WI38 (cell line): ENCODE results near the gene SLC27A3.

Experiments
- H3K4me3 ChIP-seq: 2 replicates; pipeline ENCODE4 v1.5.1; 2011; ENCODE audit warnings: low read depth, mild to moderate bottlenecking, control low read depth, low read length
- TF ChIP-seq, protein P1 (sequence below): IDR thresholded peaks from 2 replicates; pipeline ENCODE4 v1.5.1; 2012; ENCODE audit warnings: low read depth, mild to moderate bottlenecking, control low read depth, low read length

Gene SLC27A3

DNA sequence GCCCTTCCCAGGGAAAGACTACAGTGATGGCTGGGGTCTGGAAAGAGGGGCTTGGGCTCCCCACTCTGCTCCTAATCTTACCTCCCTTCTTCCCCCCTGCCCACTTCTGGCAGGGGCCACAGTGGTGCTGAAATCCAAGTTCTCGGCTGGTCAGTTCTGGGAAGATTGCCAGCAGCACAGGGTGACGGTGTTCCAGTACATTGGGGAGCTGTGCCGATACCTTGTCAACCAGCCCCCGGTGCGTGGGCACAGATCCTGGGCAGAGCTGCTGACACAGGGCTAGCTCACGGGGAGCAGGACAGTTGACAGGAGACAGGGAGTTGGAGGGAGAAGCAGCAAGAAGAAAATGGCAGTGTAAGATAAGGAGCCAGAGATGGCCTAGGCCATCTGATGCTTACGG lies 2.4 kb downstream of the SLC27A3 start:
- H3K4me3 ChIP-seq: no peak overlapping the region
- TF ChIP-seq, protein P1, sequence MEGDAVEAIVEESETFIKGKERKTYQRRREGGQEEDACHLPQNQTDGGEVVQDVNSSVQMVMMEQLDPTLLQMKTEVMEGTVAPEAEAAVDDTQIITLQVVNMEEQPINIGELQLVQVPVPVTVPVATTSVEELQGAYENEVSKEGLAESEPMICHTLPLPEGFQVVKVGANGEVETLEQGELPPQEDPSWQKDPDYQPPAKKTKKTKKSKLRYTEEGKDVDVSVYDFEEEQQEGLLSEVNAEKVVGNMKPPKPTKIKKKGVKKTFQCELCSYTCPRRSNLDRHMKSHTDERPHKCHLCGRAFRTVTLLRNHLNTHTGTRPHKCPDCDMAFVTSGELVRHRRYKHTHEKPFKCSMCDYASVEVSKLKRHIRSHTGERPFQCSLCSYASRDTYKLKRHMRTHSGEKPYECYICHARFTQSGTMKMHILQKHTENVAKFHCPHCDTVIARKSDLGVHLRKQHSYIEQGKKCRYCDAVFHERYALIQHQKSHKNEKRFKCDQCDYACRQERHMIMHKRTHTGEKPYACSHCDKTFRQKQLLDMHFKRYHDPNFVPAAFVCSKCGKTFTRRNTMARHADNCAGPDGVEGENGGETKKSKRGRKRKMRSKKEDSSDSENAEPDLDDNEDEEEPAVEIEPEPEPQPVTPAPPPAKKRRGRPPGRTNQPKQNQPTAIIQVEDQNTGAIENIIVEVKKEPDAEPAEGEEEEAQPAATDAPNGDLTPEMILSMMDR: no peak

DNA sequence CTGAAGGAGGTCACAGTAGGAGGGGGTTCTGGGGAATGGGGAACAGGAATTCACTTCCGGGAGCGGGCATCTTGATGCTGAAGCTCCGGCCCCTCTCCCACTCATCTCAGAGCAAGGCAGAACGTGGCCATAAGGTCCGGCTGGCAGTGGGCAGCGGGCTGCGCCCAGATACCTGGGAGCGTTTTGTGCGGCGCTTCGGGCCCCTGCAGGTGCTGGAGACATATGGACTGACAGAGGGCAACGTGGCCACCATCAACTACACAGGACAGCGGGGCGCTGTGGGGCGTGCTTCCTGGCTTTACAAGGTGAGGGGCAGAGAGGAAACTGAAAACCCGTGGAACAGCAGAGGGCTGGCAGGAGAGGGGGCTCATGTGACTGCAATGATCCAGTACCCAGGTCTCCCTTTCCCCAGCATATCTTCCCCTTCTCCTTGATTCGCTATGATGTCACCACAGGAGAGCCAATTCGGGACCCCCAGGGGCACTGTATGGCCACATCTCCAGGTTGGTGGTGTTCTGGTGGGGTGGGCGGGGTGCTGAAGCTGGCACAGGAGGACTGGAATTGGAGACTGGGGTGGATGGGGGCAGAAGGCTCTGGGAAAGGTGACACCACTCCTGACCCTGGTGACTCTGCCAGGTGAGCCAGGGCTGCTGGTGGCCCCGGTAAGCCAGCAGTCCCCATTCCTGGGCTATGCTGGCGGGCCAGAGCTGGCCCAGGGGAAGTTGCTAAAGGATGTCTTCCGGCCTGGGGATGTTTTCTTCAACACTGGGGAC lies 3.0 kb downstream of the SLC27A3 start:
- no peak overlapping the region for H3K4me3 ChIP-seq
- TF ChIP-seq, protein P1: no peak

DNA sequence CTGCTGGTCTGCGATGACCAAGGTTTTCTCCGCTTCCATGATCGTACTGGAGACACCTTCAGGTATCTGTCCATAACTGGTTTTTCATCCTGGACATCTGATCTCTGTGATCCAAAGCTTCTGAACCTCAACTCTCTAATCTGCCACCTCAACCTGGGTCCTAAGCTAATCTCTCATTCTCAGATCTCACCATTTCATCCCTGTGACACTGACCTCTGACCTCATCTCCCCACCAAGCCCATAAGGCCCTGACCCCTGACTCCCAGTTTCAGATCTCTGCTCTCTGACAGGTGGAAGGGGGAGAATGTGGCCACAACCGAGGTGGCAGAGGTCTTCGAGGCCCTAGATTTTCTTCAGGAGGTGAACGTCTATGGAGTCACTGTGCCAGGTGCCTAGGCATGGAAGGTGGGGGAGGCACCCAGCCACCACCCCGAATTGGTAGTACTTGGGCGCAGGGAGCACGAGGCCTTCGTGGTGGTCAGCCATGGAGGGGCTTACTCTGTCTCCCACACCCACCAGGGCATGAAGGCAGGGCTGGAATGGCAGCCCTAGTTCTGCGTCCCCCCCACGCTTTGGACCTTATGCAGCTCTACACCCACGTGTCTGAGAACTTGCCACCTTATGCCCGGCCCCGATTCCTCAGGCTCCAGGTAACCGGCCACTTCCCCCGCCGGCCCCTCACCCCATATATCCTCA lies 3.8 kb downstream of the SLC27A3 start:
- H3K4me3 ChIP-seq: no peak overlapping the region
- TF ChIP-seq, protein P1: no peak

DNA sequence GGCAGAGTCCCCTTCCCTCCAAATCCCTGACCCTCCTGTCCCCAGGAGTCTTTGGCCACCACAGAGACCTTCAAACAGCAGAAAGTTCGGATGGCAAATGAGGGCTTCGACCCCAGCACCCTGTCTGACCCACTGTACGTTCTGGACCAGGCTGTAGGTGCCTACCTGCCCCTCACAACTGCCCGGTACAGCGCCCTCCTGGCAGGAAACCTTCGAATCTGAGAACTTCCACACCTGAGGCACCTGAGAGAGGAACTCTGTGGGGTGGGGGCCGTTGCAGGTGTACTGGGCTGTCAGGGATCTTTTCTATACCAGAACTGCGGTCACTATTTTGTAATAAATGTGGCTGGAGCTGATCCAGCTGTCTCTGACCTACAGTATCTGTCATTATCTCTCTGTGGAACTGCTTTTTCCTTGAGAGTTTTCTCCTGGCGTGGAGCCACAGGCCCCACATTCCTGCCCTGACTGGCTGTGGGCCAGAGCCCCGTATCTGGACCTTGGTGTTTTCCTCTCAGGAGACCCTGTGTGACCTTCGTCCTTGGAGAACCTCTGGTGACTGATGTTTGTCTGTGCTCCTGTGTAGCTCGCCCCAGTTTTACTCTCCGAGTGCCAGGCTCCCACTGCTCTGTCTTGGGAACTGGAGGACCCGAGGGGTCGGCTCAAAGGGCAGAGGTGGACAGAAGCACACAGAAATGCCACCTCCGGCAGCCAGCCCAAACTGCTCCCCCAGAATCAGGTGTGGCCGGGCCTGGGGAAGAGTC lies 4.8 kb downstream of the SLC27A3 start:
- TF ChIP-seq, protein P1: no peak
- no peak overlapping the region for H3K4me3 ChIP-seq

DNA sequence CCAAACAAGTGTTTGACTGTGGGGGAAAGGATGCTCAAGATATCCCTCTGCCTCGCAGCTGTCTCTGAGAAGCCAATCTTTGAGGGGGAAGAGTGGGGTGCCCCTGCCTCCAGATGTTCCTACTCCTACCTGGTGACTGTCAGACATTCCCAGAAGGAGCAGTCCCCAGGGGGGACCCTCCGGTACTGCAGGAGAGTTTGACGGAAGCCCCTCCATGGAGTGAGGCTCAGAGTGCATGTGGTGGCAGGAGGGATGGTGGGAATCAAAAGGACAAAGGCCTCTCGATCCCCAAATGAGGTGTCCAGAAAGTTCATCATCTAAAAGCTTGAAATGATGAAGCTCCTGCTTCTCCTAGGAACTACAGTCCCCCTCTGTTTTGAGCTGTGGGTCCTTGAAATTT lies 5.3 kb downstream of the SLC27A3 start:
- H3K4me3 ChIP-seq: no peak overlapping the region
- TF ChIP-seq, protein P1: no peak

DNA sequence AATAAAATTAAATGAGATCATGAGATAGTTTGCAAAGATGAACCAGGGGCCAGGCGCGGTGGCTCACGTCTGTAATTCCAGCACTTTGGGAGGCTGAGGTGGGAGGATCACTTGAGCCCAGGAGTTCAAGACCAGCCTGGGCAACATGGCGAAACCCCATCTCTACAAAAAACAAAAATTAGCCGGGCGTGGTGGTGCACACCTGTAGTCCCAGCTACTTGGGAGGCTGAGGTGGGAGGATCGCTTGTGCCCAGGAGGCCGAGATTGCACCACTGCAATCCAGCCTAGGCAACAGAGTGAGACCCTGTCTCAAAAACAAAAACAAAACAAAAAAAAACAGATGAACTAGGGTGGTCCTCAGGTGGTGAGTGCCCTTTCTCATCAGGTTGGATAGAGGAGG lies 7.4 kb downstream of the SLC27A3 start:
- H3K4me3 ChIP-seq: peak overlapping the region; percentile 73

DNA sequence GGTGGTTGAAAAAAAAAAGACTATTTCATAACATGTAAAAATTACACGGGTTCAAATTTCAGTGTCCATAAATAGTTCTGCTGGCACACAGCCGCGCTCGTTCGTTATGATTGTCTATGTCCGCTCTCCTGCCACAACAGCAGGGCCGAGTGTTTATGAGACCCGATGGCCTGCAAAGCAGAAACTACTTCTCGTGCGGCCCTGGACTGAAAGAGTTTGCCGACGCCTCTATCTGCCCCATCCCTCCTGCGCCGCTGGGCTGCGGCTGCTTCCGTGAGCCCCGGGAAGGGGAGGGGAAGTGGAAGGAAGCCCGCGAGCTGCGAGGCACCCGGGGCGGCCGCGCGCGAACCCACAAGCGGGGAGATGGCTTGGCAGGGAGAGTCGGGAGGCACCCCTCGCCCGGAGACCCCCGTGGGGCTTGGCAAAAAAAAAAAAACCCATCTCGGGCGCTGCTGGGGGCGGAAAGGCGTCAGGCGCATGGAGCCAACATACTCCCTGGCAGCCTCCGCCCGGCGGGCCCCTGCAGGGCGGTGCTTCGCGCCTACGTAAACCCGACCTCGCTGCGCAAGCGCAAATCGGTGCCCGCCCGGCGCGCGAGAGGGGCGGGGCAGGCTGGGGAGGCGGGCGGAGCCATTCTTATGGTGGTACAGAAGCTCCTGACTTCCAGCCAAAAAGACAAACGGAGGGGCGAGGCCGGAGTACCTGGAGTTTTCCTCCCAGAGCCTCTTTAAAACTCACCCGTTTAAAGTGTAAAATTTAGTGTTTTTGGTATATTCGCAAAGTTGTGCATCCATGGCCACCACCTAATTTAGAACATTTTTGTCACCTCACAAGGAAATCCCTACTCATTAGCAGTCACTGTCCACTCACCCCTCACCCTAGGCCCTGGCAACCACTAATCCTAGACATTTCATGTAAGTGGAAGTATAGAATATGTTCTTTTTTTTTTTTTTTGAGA lies 8.3 kb downstream of the SLC27A3 start:
- H3K4me3 ChIP-seq: peak overlapping the region; percentile 73
- TF ChIP-seq, protein P1: no peak
